ENCODE results near the gene SH3BP5.

GRCh38 chr3:15287565-15288330, 44.6 kb downstream of the SH3BP5 start:
- no peak for TF ChIP-seq CTCF (IDR thresholded peaks at IDR 0.05; ENCODE audit: low read depth, low read length)
- TF ChIP-seq POLR2A (IDR thresholded peaks at IDR 0.05; ENCODE audit: extremely low read depth, insufficient read length), result no peak
- TF ChIP-seq MYC (IDR thresholded peaks at IDR 0.05; ENCODE audit: low read depth, low read length), result no peak
